Glutamatergic neuron (in vitro differentiated cells): ENCODE measurements around the gene FEM1C. TPM values are rescaled to one million over a fixed set of nuclear protein-coding genes. Genes with fewer than 3 reads are reported as not detected.

ENCODE experiments used
- DNase-seq: peaks from one replicate; pipeline ENCODE4 v3.0.0; 2022
- H3K27ac Mint-ChIP-seq: one replicate; pipeline ENCODE4 v1.8.0; 2020; ENCODE audit warnings: mild to moderate bottlenecking, mixed read lengths, inconsistent platforms; ENCODE audit not compliant: unreplicated experiment
- H3K27me3 Mint-ChIP-seq: one replicate; pipeline ENCODE4 v1.8.0; 2020; ENCODE audit warnings: mild to moderate bottlenecking, moderate library complexity, mixed read lengths, inconsistent platforms; ENCODE audit not compliant: unreplicated experiment
- H3K36me3 Mint-ChIP-seq: one replicate; pipeline ENCODE4 v1.8.0; 2020; ENCODE audit warnings: mild to moderate bottlenecking, mixed read lengths, inconsistent platforms; ENCODE audit not compliant: unreplicated experiment
- H3K4me1 Mint-ChIP-seq: one replicate; pipeline ENCODE4 v1.8.0; 2020; ENCODE audit warnings: mild to moderate bottlenecking, low read depth, mixed read lengths, inconsistent platforms; ENCODE audit not compliant: unreplicated experiment
- H3K4me3 Mint-ChIP-seq: one replicate; pipeline ENCODE4 v1.8.0; 2020; ENCODE audit warnings: mild to moderate bottlenecking, mixed read lengths, inconsistent platforms; ENCODE audit not compliant: unreplicated experiment
- H3K9me3 Mint-ChIP-seq: one replicate; pipeline ENCODE4 v1.8.0; 2020; ENCODE audit warnings: mild to moderate bottlenecking, moderate library complexity, mixed read lengths, inconsistent platforms; ENCODE audit not compliant: unreplicated experiment
- CTCF ChIP-seq: fragments of 200-600 bp; sonication (generic); IDR thresholded peaks from one replicate; pipeline ENCODE4 v1.5.0; 2021; ENCODE audit not compliant: partially characterized antibody, unreplicated experiment
- total RNA-seq: library from RNA; stranded (reverse); fragmentation: NEBNext Ultra II Directional; extraction: Animal tissue kit (Norgen Biotek cat#: 25700); gene quantifications from one replicate; pipeline ENCODE4 v1.2.1, GENCODE V29; 2021; ENCODE audit not compliant: unreplicated experiment

Gene FEM1C
- total RNA-seq, 1 donor from 2014 or later = 20.2 TPM

- Mint-ChIP-seq H3K36me3 (no peaks in the 10 kb centered on the region), H3K27me3 (no peaks in the 10 kb centered on the region), H3K9me3 (no peaks in the 10 kb centered on the region), H3K27ac (no peak overlapping the region), H3K4me1 (peaks cover 11% of the 10 kb centered on the region), H3K4me3 (no peak overlapping the region)
- no peak for TF ChIP-seq CTCF
- DNase-seq = no peak
Measured at GRCh38 chr5:115494570-115495289, 49.8 kb downstream of the FEM1C start.

GRCh38 chr5:115490596-115490995, 54.0 kb downstream of the FEM1C start:
- Mint-ChIP-seq H3K27ac (no peak overlapping the region), H3K9me3 (no peaks in the 10 kb centered on the region), H3K36me3 (no peaks in the 10 kb centered on the region), H3K4me1 (peaks cover 11% of the 10 kb centered on the region), H3K4me3 (no peak overlapping the region), H3K27me3 (no peaks in the 10 kb centered on the region)
- no peak for DNase-seq
- no peak for TF ChIP-seq CTCF

GRCh38 chr5:115489733-115490132, 54.8 kb downstream of the FEM1C start:
- no peak for TF ChIP-seq CTCF
- no peak for DNase-seq
- H3K9me3 Mint-ChIP-seq = no peaks in the 10 kb centered on the region
- H3K4me3 Mint-ChIP-seq = no peak overlapping the region
- H3K27ac Mint-ChIP-seq = no peak overlapping the region
- H3K36me3 Mint-ChIP-seq = no peaks in the 10 kb centered on the region
- peaks cover 7% of the 10 kb centered on the region for H3K4me1 Mint-ChIP-seq
- H3K27me3 Mint-ChIP-seq = no peaks in the 10 kb centered on the region

DNA sequence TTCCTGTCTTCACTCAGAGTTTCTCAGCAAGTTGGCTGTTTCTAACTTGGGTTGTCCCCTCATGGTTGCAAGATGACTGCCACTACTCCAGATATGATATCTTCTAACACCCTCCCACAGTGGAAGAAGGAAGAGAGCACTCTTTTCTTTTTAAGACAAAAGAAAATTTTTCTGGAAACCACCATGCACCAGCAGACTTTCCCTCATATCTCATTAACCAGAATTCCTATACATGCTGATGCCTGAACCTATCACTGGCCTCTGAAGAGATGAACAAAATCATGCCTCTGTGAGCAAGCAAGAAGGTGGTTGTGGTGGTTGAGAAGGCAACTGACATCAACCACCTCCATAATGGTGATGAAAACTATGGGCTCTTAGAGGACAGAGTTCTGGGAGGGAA, 56.8 kb downstream of the FEM1C start:
- H3K9me3 Mint-ChIP-seq = no peaks in the 10 kb centered on the region
- H3K27me3 Mint-ChIP-seq = no peaks in the 10 kb centered on the region
- no peak for TF ChIP-seq CTCF
- no peaks in the 10 kb centered on the region for H3K36me3 Mint-ChIP-seq
- H3K27ac Mint-ChIP-seq = no peak overlapping the region
- no peak overlapping the region for H3K4me3 Mint-ChIP-seq
- no peaks in the 10 kb centered on the region for H3K4me1 Mint-ChIP-seq
- no peak for DNase-seq

DNA sequence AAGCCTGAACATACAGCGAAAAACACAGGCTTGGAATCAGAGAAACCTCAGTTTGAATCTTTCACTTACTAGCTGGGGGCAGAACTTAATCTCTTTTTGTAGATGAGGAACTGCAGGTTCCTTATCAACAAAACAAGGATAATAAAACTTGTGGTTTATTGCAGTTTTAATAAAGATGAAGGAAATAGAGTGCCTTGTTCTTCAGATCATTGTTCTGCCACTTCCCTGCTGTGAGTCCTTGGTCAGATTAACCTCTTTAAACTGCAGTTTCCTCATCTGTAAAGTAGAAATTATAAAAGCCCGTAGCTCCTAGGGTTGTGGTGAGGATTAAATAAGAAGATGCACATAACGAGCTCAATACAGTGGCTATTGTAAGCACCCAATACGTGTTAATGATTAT, 57.4 kb downstream of the FEM1C start:
- Mint-ChIP-seq H3K27me3 (no peaks in the 10 kb centered on the region), H3K9me3 (no peaks in the 10 kb centered on the region), H3K27ac (no peak overlapping the region), H3K36me3 (no peaks in the 10 kb centered on the region), H3K4me1 (no peaks in the 10 kb centered on the region), H3K4me3 (no peak overlapping the region)
- DNase-seq = no peak
- no peak for TF ChIP-seq CTCF
